Skin epidermis (tissue), 12 donors: ENCODE data around the gene RNF224.

Source experiments
- H3K27ac ChIP-seq, 21 experiments: fragments of 200-600 bp; sonication (generic) in 11 of 21; one replicate each; pipeline ENCODE4 v1.5.0; 2020; ENCODE audit warnings: mild to moderate bottlenecking in 3 of 21, inconsistent platforms in 2 of 21, moderate library complexity in 2 of 21
- H3K4me3 ChIP-seq, 7 experiments: fragments of 200-600 bp; sonication (generic) in 2 of 7; one replicate each; pipeline ENCODE4 v1.5.0; 2020; ENCODE audit warnings: inconsistent platforms in 2 of 7, mild to moderate bottlenecking in 2 of 7, moderate library complexity in 1 of 7

Gene RNF224

DNA sequence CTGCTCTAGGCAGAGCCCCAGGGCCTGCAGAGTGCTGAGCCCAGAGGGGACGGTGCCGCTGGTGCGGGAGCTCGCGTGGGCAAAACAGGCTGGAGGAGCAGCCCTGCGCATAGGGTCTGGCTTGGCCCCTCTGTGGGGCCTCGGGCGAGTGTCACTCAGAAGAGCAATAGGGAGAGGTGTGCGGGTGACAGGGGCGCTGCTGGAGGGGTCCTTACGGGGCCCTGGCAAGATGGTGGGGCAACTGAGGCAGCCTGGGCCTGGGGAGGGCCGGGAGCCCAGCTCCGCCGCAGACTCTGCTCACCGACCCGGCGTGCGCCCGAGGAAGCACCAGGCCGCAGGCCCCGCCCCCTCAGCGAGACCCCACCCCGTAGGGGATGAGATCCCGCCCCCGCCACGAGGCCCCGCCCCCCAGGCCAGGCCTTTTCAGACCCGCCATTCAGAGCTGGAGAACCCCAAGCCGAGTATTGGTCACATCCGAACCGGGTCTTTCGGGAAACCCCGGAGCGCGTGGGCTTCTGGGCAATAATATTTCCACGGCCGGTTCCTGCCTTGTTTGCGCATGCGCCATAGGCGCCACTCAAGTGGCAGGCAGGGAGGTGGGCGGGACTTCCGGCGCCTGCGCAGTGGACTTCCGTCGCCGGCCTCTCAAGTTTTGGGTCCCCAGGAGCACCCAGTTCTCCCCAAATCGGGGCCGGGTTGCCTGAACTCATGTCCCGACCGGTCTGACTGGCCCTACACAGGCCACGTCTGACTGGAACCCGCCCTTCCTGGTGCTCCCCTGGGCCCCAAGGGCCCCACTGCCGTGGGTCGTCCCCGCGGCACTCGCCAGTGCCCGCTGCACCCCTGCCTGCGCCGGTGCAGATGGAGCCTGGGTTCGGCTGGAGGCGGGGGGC is 4.0 kb upstream of the RNF224 start:
- Histone ChIP-seq H3K27ac (peak overlapping the region; percentile 56 to 97 (median 92)), H3K4me3 (peak overlapping the region; percentile 51 to 69 (median 60))

DNA sequence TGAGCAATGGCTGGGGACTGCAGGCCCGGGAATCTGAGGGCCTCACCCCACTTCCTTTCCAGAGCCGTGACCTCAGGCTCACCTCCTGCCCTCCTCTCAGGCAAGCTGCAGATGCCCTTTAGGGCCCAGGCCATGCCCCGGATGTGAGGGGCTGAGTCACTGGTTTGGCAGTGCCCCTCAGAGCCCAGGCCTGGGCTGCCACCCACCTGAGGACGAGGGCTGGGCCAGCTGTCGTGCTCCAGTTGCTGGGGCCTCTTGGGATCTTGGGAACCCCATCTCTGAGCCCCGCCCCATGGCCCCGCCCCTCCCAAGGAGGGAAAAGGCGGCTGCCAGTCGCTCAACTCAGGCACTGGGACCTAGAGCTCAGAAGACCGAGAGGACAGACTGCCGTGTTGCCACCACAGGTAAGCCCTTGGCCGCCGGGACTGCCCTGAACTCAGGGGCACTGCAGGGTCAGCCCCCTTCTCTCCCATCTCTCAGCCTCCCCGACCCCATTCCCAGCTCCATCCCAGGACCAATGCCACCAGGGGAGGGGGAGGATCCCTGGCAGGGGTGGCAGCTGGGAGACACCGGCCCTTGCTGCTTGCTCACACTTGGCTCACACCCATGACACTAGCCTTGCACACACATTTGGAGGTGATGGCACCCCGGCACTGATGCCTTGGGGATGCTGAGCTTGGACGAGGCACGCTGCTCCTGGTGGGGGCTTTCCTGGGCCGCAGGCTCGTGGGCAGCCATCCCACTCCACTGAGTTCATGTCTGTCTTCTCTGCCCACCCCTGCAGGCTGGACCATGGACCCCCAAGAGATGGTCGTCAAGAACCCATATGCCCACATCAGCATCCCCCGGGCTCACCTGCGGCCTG is 2.2 kb upstream of the RNF224 start, which contains the start of gene CYSRT1:
CYSRT1 (plus strand) TSS at position 345 of the 865 bp plus-strand sequence; CDS start at position 793, 448 bp downstream.
- Histone ChIP-seq H3K27ac (peak within 1 kb of the TSS in 20 of 21 experiments; percentile 77 to 97 (median 92)), H3K4me3 (peak within 1 kb of the TSS; percentile 51 to 69 (median 60))

DNA sequence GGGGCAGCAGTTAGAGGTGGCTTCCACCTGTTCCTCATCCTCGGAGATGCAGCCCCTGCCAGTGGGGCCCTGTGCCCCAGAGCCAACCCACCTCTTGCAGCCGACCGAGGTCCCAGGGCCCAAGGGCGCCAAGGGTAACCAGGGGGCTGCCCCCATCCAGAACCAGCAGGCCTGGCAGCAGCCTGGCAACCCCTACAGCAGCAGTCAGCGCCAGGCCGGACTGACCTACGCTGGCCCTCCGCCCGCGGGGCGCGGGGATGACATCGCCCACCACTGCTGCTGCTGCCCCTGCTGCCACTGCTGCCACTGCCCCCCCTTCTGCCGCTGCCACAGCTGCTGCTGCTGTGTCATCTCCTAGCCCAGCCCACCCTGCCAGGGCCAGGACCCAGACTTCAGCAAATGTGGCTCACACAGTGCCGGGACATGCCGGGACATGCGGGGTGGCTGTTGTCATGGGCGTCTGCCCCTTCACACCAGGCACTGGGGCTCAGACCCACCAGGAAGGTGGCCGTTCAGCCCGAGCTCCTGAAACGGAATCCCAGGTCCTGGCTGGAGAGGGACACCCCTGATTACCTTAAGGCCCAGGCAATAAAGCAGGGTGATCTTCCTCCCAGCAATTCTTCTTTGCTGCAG is 1.5 kb upstream of the RNF224 start:
- peak overlapping the region in 18 of 21 experiments; percentile 4 to 95 (median 56) for H3K27ac ChIP-seq
- peak overlapping the region in 4 of 7 experiments; percentile 11 to 22 (median 11) for H3K4me3 ChIP-seq

DNA sequence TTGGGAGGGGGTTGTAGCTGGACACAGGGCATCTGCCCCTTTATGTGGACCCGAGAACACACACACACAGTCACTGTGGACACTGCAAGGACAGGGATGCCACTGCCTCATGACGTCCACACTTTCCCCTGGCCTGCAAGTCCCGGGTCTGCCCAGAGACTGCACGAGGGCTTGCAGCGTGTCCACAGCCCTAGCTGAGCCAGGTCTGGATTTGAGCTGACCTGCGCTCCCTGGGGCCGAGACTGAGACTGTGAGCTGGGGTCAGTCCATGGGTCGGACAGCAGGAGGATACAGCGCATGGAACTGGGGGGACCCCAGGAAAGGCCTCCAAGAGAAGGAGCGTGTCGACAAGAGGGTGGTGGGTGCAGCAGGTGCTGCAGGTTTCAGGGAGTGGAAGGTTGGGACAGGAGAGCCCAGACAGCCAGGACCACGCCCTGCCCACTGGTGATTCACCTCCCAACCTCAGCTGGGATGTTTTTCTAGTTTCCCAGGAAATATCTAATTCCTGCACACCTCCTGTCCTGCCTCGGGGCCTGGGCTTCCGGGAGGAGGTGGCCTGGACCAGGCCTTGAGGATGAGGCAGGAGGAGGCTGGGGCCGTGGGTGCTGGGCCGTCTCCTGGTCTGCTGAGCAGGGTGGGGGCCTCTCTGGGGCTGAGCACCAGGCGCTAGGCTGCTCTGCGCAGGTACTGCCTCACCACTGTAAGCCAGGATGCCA is 806 bp upstream of the RNF224 start:
- Histone ChIP-seq H3K27ac (peak overlapping the region in 17 of 21 experiments; percentile 8 to 95 (median 51)), H3K4me3 (no peak overlapping the region)

DNA sequence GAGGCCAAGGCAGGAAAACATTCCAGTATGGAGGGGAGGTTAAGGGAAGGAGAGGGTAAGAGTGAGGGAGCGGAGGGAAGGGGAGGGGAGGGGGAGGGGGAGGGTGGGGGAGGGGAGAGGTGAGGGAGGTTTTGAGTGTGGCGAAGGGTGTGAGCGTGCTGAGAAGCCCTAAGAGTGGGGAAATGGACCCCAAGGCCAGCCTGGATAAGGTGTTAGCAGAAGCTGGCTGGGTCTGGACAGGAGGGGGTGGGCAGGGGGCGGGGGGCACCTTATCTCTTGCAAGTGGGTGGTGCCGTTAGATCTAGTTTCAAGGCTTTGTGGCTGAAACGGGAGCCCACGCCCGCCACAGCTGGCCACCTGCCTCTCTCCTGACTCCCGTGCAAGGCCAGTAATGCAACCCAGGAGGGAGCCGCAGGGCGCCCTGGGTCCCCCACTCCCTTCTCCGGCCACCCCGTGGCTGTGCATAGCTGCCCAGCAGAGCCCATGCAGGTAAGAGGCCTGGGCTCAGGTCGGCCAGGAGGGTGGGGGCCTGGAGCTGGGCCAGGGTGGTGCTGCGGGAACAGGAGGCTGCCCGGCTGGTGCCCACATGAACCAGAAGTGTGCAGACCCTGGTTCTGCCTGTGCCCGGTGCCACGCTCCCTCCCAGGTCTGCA is 677 bp downstream of the RNF224 start:
- no peak overlapping the region for H3K4me3 ChIP-seq
- H3K27ac ChIP-seq: no peak overlapping the region

DNA sequence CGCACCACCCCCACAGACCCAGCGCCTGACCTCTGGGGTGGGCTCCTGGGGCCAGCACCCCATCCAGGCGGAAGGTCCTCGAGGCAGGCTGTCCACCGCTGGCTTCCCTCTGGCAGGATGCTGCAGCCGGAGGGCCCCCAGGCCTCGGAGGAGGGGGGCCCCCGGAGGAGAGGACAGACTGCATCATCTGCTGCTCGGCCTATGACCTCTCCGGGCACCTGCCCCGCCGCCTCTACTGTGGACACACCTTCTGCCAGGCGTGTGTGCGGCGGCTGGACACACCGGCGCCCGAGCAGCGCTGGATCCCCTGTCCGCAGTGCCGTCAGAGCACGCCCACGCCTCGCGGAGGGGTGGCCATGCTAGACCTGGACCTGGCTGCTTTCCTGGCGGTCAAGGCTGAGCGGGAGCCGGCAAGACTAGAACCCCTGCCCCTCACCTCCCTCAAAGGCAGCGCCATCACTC is 1.2 kb downstream of the RNF224 start:
- H3K4me3 ChIP-seq: no peak overlapping the region
- H3K27ac ChIP-seq: no peak overlapping the region

DNA sequence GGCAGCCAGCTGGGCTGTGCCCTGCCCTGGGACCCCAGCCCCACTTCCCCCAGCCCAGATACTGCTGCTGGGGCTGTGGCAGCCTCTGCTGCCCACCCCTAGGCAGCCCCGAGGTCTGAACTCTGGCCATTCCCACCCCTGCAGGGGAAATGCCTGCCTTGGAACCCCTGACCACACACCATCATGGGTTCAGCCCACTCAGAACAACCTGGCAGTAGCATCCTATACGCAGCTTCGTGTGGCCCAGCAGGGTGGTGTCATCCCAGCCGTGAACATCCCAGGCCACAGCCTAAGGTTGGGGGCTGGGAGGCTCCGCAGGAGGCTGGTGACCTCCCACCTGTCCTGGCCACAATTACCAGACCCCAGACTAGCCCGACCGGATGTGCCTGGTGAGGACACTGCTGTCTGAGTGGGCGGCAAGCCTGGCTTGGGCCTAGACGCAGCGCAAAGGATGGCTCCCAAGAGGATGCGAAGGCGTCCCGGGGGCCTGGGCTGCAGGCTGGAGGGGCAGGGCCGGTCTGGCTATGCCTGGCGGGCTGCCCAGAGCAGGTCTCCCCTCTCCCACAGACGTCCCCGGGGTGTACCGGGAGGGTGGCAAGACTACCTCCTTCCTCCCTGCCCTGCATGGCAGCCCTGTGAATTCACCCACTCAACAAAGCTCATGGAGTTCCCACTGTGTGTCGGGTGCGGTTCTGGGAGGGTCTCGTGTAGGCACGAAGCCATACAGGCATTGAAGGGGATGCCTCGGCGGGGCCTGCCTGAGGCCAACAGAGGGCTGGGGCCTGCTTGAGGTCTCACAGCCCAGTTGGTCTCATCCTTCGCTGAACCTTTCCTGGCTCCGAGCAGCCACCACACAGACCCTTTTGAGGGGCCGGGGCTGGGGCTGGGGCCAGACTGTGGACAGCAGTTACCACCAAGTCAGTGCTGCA is 1.9 kb downstream of the RNF224 start:
- H3K4me3 ChIP-seq: no peak overlapping the region
- no peak overlapping the region for H3K27ac ChIP-seq

DNA sequence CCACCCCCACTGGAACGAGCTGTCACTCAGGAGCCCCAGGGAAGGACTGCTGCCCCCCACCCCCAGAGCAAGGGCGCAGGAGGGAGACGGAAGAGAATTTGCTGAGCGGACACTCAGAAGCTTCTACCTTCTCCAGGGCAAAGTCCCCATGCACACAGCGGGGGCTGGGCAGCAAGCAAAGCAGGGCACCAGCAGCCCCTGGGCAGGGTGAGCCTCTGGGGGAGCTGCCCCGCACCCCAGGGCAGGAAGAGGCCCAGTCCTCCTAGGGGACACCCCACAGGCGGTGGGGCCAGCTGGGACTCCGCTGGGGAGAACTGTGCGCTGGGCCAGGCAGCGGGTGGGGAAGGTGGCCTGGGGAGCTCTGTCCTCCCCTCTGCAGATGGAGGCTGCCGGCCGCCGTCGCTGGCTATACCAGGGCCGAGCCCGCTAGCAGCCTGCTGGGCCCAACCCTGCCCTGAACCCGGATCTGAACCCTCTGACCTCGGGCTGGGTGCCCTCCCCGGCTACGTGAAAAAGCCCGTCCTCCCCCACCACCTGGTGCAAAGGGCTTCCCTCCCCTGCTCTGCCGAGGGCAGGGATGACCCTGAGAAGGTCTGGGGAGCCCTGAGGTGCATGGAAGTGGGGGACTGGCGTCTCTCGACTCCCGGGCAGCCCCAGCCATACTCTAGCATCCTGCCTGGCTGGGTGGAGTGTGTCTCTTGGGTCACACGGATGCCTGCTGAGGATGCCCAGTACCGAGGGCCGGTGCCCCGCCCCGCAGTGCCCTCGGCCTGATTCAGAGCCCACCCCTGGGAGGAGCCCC is 2.8 kb downstream of the RNF224 start:
- Histone ChIP-seq H3K4me3 (no peak overlapping the region), H3K27ac (no peak overlapping the region)

DNA sequence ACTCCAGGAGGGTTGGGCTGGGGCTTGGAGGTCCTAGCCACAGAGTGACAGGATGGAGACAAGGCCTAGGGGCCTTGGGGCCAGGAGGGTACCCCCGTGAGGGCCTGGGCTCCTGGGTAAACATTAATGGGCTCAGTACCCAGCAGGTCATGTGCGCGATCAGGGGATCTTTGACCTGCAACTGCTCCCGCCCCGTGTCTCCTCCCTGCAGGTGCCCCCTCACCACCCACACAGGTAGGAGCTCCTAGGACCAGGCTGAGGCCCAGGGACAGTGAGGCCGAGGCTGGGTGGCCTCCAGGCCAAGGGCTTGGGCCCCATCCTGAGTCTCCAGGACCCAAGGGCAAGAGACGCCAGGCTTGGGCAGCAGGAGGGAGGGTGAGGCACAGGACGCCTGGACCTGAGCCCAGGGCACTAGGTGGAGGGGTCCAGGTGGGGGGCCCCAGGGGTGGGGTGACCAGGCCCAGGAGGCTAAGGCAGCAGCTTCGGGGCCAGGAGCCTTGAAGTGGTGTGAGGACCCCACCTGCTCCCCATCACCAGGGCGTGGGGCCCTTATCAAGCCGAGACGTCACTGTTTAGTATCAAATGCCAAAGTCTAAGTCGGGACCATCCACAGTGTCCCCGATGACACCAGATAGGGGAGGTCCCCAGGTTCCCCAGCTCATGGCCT is 3.5 kb downstream of the RNF224 start, which contains the start of gene SLC34A3:
SLC34A3 (plus strand) TSS at position 197 of the 667 bp plus-strand sequence. CDS start 802 bp downstream, outside the sequence.
- no peak within 1 kb of the TSS for H3K4me3 ChIP-seq
- H3K27ac ChIP-seq: no peak within 1 kb of the TSS

DNA sequence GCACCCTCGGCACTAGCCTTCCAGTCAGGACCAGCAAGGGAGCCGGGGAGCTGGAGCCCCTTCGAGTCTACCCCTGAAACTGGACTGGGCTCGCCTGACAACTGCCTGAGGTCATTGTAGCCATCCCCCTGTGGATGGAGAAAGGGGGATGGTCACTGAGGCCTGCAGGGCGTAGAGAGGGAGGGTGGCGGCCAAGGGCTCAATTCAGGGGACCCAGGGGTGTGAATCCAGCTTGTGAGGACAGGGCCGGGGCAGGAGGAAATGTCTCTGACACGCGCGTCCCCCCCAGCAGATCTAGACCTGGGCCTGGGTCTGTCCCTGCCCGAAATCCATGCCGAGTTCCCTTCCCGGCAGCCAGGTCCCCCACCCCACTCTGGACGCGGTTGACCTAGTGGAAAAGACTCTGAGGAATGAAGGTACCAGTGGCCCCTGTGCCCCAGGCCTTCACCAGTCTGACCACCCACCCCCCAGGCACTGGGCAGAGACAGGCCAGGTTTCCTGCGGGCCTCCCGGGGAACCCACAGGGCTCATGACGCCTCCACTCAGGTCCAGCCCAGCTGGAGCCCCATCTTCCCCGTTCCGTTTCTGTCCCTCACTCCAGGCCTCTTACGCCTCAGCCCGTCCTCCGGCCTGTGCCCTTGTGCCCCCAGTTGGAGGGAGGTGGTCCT is 4.2 kb downstream of the RNF224 start:
- no peak overlapping the region for H3K27ac ChIP-seq
- H3K4me3 ChIP-seq: no peak overlapping the region

DNA sequence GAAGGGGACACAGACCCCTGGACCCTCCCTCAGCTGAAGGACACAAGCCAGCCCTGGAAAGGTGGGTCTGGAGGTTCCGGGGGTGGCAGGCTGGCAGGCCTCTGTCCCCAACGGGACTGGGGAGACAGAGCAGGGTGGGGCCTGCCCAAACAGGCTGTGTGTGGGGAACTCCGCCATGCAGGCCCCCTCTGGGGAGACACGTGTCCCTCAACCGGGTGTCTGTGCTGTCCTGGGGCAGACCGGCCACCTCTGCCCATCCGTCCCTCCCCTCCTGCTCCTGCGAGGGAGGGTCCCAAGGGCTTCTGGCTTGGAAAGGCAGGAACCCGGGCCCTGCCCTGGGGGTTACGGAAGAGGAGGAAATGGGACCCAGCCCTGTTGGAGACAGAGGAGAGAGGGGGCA is 4.8 kb downstream of the RNF224 start:
- H3K27ac ChIP-seq: no peak overlapping the region
- H3K4me3 ChIP-seq: no peak overlapping the region

DNA sequence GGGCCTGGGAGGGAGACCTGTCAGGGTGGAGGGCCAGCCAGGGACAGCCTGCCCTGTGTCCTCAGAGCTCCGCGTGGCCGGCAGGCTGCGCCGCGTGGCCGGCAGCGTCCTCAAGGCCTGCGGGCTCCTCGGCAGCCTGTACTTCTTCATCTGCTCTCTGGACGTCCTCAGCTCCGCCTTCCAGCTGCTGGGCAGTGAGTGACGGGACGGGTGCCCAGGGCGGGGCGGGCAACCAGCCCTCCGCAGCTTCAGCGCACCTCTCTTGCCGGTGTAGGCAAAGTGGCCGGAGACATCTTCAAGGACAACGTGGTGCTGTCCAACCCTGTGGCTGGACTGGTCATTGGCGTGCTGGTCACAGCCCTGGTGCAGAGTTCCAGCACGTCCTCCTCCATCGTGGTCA is 5.2 kb downstream of the RNF224 start:
- no peak overlapping the region for H3K27ac ChIP-seq
- H3K4me3 ChIP-seq: no peak overlapping the region

DNA sequence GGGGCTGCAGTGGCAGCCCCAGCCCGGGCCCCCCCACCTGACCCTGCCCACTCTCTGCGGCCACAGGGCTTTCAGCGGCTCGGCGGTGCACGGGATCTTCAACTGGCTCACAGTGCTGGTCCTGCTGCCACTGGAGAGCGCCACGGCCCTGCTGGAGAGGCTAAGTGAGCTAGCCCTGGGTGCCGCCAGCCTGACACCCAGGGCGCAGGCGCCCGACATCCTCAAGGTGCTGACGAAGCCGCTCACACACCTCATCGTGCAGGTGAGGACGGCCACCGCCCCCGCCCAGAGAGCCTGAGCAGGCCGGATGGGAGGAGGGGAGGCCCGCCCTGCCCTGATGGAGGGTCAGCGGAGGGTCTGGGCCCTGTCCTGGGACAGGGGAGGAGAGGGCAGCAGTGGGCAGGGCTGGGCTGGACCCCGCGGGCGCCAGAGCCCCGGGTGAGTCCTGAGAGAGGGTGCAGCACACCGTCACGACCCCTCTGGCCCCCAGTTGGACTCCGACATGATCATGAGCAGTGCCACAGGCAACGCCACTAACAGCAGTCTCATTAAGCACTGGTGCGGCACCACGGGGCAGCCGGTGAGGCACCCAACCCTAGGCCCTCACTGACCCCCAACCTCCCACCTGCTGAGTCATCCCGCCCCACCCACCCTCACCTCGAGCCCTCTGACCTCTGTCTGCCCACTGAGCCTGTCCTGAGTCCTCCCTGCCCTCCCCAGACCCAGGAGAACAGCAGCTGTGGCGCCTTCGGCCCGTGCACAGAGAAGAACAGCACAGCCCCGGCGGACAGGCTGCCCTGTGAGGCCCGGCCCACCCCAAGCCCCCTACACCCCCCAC is 6.1 kb downstream of the RNF224 start:
- Histone ChIP-seq H3K4me3 (no peak overlapping the region), H3K27ac (no peak overlapping the region)

DNA sequence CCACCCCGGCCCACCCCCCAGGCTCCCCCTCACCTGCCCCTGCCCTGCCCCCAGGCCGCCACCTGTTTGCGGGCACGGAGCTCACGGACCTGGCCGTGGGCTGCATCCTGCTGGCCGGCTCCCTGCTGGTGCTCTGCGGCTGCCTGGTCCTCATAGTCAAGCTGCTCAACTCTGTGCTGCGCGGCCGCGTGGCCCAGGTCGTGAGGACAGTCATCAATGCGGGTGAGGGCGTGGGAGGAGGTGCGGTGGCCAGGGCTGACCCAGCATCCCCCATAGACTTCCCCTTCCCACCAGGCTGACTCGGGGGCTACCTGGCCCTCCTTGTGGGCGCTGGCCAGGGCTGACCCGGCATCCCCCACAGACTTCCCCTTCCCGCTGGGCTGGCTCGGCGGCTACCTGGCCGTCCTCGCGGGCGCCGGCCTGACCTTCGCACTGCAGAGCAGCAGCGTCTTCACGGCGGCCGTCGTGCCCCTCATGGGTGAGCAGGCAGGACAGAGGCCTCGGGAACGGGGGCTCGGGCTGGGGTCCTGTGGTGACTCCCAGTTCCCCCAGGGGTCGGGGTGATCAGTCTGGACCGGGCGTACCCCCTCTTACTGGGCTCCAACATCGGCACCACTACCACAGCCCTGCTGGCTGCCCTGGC is 6.9 kb downstream of the RNF224 start:
- H3K27ac ChIP-seq: no peak overlapping the region
- H3K4me3 ChIP-seq: no peak overlapping the region
